HEK293 (cell line): Measurements from ENCODE around the gene TBC1D22A.

Experiments used
- CTCF ChIA-PET: fragments of 350-600 bp; formaldehyde crosslinking; extraction: SDS; loops from one replicate; lab custom pipeline; 2021; ENCODE audit warnings: antibody characterized with exemption; lab: Yijun Ruan, JAX
- POLR2A ChIA-PET: fragments of 300-600 bp; formaldehyde crosslinking; extraction: SDS; loops from one replicate; lab custom pipeline; 2020; ENCODE audit warnings: antibody characterized with exemption, inconsistent platforms; lab: Yijun Ruan, JAX
- H3K27ac ChIP-seq: fragments of 200-500 bp; sonication (Bioruptor generic); 2 replicates; pipeline ENCODE4 v1.5.1; 2014; ENCODE audit warnings: low read depth, low read length, control low read depth, inconsistent platforms; ENCODE audit errors: extremely low read depth
- H3K36me3 ChIP-seq, 2 experiments: fragments of 200-500 bp in 1 of 2; sonication (Bioruptor generic) in 1 of 2; 1 replicate in 1 of 2; 2 replicates in 1 of 2; pipeline ENCODE4 v1.5.1; 2014 to 2017; ENCODE audit warnings: inconsistent platforms in 2 of 2, low read length in 2 of 2; ENCODE audit not compliant: control insufficient read depth in 2 of 2, insufficient read depth in 1 of 2
- H3K4me1 ChIP-seq: fragments of 200-500 bp; sonication (Bioruptor generic); 2 replicates; pipeline ENCODE4 v1.5.1; 2014; ENCODE audit warnings: mild to moderate bottlenecking, low read length, inconsistent platforms; ENCODE audit not compliant: control insufficient read depth, insufficient read depth
- H3K4me3 ChIP-seq: 2 replicates; pipeline ENCODE4 v1.5.1; 2011; ENCODE audit warnings: low read depth, mild to moderate bottlenecking, control low read depth, low read length, moderate library complexity
- H3K9me3 ChIP-seq: fragments of 200-500 bp; sonication (Bioruptor generic); 2 replicates; pipeline ENCODE4 v1.5.1; 2014; ENCODE audit warnings: low read depth, low read length, inconsistent platforms; ENCODE audit not compliant: control insufficient read depth, insufficient read depth
- GLIS1 ChIP-seq: fragments of 450-650 bp; formaldehyde crosslinking; IDR thresholded peaks from 2 replicates; pipeline ENCODE4 v1.5.1; 2016; ENCODE audit warnings: missing biosample characterization, missing genetic modification characterization
- GLIS2 ChIP-seq: fragments of 450-650 bp; formaldehyde crosslinking; IDR thresholded peaks from 2 replicates; pipeline ENCODE4 v1.5.1; 2016; ENCODE audit warnings: missing biosample characterization, missing genetic modification characterization
- HOXA7 ChIP-seq: sonication (generic); formaldehyde crosslinking; IDR thresholded peaks from 2 replicates; pipeline ENCODE4 v1.8.1; 2022; ENCODE audit warnings: missing genetic modification reagents, borderline replicate concordance
- OSR2 ChIP-seq: fragments of 450-650 bp; formaldehyde crosslinking; IDR thresholded peaks from 2 replicates; pipeline ENCODE4 v1.5.1; 2016; ENCODE audit warnings: missing biosample characterization, missing genetic modification characterization
- PRDM1 ChIP-seq: fragments of 450-650 bp; formaldehyde crosslinking; IDR thresholded peaks from 2 replicates; pipeline ENCODE4; 2016; ENCODE audit warnings: missing biosample characterization, missing genetic modification characterization
- WT1 ChIP-seq: fragments of 450-650 bp; formaldehyde crosslinking; IDR thresholded peaks from 2 replicates; pipeline ENCODE4 v1.5.1; 2016; ENCODE audit warnings: missing biosample characterization, missing genetic modification characterization
- YY1 ChIP-seq: fragments of 450-650 bp; formaldehyde crosslinking; IDR thresholded peaks from 2 replicates; pipeline ENCODE4 v1.5.1; 2018; ENCODE audit warnings: missing biosample characterization, missing genetic modification characterization
- ZNF140 ChIP-seq: fragments of 450-650 bp; formaldehyde crosslinking; IDR thresholded peaks from 2 replicates; pipeline ENCODE4 v1.5.1; 2016; ENCODE audit warnings: missing biosample characterization, missing genetic modification characterization
- ZNF391 ChIP-seq: fragments of 450-650 bp; formaldehyde crosslinking; IDR thresholded peaks from 2 replicates; pipeline ENCODE4 v1.5.1; 2016; ENCODE audit warnings: low read depth, missing biosample characterization, missing genetic modification characterization, borderline replicate concordance
- ZNF510 ChIP-seq: fragments of 450-650 bp; formaldehyde crosslinking; IDR thresholded peaks from 2 replicates; pipeline ENCODE4 v1.5.1; 2018; ENCODE audit warnings: mild to moderate bottlenecking, missing genetic modification characterization, missing biosample characterization; ENCODE audit not compliant: insufficient replicate concordance
- ZNF529 ChIP-seq: fragments of 450-650 bp; formaldehyde crosslinking; IDR thresholded peaks from 2 replicates; pipeline ENCODE4 v1.5.1; 2017; ENCODE audit warnings: missing genetic modification characterization, missing biosample characterization; ENCODE audit not compliant: insufficient replicate concordance
- ZNF585B ChIP-seq: fragments of 450-650 bp; formaldehyde crosslinking; IDR thresholded peaks from 2 replicates; pipeline ENCODE4 v1.5.1; 2016; ENCODE audit warnings: missing biosample characterization, missing genetic modification characterization
- ZNF654 ChIP-seq: fragments of 450-650 bp; formaldehyde crosslinking; IDR thresholded peaks from 2 replicates; pipeline ENCODE4 v1.5.1; 2016; ENCODE audit warnings: low read depth, missing biosample characterization, missing genetic modification characterization
- ZNF658 ChIP-seq: fragments of 450-650 bp; formaldehyde crosslinking; IDR thresholded peaks from 2 replicates; pipeline ENCODE4; 2016; ENCODE audit warnings: missing biosample characterization, missing genetic modification characterization
- ZNF747 ChIP-seq: fragments of 450-650 bp; formaldehyde crosslinking; IDR thresholded peaks from 2 replicates; pipeline ENCODE4 v1.5.1; 2016; ENCODE audit warnings: missing biosample characterization, missing genetic modification characterization
- ZNF830 ChIP-seq: fragments of 450-650 bp; IDR thresholded peaks from 2 replicates; pipeline ENCODE4 v1.5.0; 2018; ENCODE audit warnings: missing biosample characterization, missing genetic modification characterization, low read depth, mild to moderate bottlenecking, moderate library complexity
- TF ChIP-seq, protein P1 (sequence below): fragments of 450-650 bp; formaldehyde crosslinking; conservative IDR thresholded peaks from 2 replicates; pipeline ENCODE4 v1.5.1; 2016; ENCODE audit warnings: low read depth, missing biosample characterization, missing genetic modification characterization
- TF ChIP-seq, protein P2 (sequence below): fragments of 450-650 bp; formaldehyde crosslinking; IDR thresholded peaks from 2 replicates; pipeline ENCODE4 v1.5.1; 2016; ENCODE audit warnings: missing biosample characterization, missing genetic modification characterization
- TF ChIP-seq, protein P3 (sequence below): sonication (generic); formaldehyde crosslinking; IDR thresholded peaks from 2 replicates; pipeline ENCODE4 v1.8.1; 2022; ENCODE audit warnings: mild to moderate bottlenecking, moderate library complexity, missing genetic modification reagents
- TF ChIP-seq, protein P4 (sequence below): fragments of 450-650 bp; formaldehyde crosslinking; IDR thresholded peaks from 2 replicates; pipeline ENCODE4 v1.5.1; 2017; ENCODE audit warnings: missing biosample characterization, mild to moderate bottlenecking, missing genetic modification characterization, moderate library complexity
- TF ChIP-seq, protein P5 (sequence below): fragments of 450-650 bp; formaldehyde crosslinking; IDR thresholded peaks from 2 replicates; pipeline ENCODE4 v1.5.0; 2017; ENCODE audit warnings: missing biosample characterization, missing genetic modification characterization, borderline replicate concordance

TBC1D22A gene

DNA sequence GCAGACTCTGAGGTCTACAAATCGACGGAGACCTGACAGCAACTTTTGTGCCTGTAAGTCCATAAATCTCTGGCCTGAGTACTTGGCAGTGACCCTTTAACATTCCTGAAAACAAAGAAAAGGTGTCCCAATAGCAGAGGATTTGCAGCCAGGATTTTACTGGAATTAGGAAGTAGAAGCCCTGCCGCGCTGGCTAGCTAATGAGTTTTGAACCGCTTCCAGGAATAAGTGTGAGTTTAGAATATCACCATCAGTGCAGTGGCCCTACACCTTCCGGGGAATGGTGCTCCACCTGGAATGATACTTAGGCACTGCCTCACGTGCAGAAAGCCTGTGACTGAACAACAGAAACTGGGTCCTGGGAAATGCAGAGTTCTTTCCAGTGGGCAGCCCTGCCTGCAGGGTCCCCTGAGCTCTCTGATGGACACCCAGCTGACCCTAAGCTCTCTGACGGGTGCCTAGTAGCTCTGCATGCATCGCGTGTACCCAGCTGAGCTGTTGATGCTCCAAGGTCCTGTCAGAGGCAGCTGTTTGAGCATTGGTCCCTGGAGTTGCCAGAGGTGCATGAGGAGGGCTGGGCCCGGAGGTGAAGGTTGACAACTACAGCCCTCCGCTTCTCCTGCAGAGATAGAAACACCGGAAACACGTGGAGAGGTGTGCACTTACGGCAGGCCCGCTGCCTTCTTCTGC lies 380.9 kb downstream of the TBC1D22A start (continued):
- TF ChIP-seq, protein P1, sequence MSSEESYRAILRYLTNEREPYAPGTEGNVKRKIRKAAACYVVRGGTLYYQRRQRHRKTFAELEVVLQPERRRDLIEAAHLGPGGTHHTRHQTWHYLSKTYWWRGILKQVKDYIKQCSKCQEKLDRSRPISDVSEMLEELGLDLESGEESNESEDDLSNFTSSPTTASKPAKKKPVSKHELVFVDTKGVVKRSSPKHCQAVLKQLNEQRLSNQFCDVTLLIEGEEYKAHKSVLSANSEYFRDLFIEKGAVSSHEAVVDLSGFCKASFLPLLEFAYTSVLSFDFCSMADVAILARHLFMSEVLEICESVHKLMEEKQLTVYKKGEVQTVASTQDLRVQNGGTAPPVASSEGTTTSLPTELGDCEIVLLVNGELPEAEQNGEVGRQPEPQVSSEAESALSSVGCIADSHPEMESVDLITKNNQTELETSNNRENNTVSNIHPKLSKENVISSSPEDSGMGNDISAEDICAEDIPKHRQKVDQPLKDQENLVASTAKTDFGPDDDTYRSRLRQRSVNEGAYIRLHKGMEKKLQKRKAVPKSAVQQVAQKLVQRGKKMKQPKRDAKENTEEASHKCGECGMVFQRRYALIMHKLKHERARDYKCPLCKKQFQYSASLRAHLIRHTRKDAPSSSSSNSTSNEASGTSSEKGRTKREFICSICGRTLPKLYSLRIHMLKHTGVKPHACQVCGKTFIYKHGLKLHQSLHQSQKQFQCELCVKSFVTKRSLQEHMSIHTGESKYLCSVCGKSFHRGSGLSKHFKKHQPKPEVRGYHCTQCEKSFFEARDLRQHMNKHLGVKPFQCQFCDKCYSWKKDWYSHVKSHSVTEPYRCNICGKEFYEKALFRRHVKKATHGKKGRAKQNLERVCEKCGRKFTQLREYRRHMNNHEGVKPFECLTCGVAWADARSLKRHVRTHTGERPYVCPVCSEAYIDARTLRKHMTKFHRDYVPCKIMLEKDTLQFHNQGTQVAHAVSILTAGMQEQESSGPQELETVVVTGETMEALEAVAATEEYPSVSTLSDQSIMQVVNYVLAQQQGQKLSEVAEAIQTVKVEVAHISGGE (tag by site-specific recombination) = no peak
- TF ChIP-seq OSR2 (tag by site-specific recombination) (no peak), ZNF140 (tag by site-specific recombination) (no peak), ZNF830 (tag by site-specific recombination) (no peak), ZNF510 (tag by site-specific recombination) (no peak)
- TF ChIP-seq, protein P2, sequence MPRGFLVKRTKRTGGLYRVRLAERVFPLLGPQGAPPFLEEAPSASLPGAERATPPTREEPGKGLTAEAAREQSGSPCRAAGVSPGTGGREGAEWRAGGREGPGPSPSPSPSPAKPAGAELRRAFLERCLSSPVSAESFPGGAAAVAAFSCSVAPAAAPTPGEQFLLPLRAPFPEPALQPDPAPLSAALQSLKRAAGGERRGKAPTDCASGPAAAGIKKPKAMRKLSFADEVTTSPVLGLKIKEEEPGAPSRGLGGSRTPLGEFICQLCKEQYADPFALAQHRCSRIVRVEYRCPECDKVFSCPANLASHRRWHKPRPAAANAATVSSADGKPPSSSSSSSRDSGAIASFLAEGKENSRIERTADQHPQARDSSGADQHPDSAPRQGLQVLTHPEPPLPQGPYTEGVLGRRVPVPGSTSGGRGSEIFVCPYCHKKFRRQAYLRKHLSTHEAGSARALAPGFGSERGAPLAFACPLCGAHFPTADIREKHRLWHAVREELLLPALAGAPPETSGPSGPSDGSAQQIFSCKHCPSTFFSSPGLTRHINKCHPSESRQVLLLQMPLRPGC (tag by site-specific recombination) = no peak

DNA sequence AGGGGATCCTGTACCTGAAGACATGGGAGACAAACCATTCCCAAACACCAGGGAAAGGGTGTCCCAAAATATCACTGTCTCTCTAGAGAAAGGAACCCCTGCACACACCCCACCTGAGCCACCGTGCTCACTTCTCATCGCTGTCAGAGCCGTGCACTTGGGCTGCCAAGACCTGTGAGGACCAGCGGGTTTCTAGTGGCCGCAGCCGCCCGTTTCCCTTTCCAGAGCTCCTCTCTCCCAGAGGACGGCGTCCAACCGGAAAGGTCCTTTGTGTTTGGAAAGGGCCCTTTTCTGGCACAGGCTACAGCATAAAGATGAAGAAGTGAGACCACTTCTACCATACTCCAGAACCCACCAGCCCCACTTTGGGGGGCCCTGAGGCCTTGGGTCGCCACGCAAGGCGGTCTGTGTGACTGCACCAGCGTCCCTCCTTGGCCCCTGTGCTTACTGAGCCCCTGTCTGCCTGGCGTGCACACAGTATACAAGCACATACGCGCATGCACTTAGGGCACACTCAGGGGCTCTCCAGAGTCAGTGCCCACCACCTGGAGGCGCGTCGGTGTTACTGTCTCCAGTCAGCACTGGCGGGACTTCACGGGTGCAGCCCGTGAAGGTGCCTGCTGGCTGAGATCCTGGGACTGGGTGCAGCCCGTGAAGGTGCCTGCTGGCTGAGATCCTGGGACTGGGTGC lies 381.8 kb downstream of the TBC1D22A start:
- no peaks in the 10 kb centered on the region for H3K4me1 ChIP-seq
- TF ChIP-seq, protein P3, sequence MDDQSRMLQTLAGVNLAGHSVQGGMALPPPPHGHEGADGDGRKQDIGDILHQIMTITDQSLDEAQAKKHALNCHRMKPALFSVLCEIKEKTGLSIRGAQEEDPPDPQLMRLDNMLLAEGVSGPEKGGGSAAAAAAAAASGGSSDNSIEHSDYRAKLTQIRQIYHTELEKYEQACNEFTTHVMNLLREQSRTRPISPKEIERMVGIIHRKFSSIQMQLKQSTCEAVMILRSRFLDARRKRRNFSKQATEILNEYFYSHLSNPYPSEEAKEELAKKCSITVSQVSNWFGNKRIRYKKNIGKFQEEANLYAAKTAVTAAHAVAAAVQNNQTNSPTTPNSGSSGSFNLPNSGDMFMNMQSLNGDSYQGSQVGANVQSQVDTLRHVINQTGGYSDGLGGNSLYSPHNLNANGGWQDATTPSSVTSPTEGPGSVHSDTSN (CRISPR knock-in tag) = no peak
- no peak for TF ChIP-seq ZNF747 (tag by site-specific recombination)
- TF ChIP-seq, protein P4, sequence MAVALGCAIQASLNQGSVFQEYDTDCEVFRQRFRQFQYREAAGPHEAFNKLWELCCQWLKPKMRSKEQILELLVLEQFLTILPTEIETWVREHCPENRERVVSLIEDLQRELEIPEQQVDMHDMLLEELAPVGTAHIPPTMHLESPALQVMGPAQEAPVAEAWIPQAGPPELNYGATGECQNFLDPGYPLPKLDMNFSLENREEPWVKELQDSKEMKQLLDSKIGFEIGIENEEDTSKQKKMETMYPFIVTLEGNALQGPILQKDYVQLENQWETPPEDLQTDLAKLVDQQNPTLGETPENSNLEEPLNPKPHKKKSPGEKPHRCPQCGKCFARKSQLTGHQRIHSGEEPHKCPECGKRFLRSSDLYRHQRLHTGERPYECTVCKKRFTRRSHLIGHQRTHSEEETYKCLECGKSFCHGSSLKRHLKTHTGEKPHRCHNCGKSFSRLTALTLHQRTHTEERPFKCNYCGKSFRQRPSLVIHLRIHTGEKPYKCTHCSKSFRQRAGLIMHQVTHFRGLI (tag by site-specific recombination) = no peak
- TF ChIP-seq ZNF658 (tag by site-specific recombination) = no peak
- no peak for TF ChIP-seq YY1 (tag by site-specific recombination)
- no peak overlapping the region for H3K27ac ChIP-seq
- CTCF ChIA-PET = no interaction called here
- H3K4me3 ChIP-seq = no peak overlapping the region
- no peaks in the 10 kb centered on the region for H3K36me3 ChIP-seq
- POLR2A ChIA-PET = no interaction called here
- no peaks in the 10 kb centered on the region for H3K9me3 ChIP-seq

DNA sequence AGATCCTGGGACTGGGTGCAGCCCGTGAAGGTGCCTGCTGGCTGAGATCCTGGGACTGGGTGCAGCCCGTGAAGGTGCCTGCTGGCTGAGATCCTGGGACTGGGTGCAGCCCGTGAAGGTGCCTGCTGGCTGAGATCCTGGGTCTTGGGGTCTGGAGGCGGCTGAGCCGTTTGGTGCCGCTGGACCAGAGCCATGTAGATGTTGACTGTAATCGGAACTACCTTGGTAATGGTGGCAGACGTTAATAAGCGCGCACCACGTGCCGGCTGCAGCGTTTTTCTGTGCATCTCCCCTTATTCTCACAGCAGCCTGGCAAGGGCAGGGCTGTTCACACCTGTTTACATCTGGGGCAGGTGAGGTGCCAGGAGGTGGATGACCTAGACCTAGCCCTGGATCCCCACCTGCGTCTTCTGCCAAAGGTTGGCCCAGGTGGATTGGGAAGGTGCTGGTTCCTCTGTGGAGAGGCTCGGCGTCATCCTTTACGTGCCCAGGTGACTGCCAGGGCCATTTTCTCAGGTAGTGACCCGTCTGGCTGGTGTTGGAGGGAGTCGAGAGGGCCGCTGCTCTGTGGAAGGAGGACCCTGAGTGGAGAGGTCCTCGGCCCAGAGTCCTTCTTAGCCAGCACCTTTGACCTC lies 382.5 kb downstream of the TBC1D22A start:
- ChIA-PET POLR2A (no interaction called here), CTCF (no interaction called here)
- no peak overlapping the region for H3K27ac ChIP-seq
- H3K4me1 ChIP-seq = no peaks in the 10 kb centered on the region
- no peaks in the 10 kb centered on the region for H3K36me3 ChIP-seq
- no peaks in the 10 kb centered on the region for H3K9me3 ChIP-seq
- no peak overlapping the region for H3K4me3 ChIP-seq
- TF ChIP-seq ZNF391 (tag by site-specific recombination) = no peak
- TF ChIP-seq HOXA7 (CRISPR knock-in tag) = no peak
- TF ChIP-seq, protein P5, sequence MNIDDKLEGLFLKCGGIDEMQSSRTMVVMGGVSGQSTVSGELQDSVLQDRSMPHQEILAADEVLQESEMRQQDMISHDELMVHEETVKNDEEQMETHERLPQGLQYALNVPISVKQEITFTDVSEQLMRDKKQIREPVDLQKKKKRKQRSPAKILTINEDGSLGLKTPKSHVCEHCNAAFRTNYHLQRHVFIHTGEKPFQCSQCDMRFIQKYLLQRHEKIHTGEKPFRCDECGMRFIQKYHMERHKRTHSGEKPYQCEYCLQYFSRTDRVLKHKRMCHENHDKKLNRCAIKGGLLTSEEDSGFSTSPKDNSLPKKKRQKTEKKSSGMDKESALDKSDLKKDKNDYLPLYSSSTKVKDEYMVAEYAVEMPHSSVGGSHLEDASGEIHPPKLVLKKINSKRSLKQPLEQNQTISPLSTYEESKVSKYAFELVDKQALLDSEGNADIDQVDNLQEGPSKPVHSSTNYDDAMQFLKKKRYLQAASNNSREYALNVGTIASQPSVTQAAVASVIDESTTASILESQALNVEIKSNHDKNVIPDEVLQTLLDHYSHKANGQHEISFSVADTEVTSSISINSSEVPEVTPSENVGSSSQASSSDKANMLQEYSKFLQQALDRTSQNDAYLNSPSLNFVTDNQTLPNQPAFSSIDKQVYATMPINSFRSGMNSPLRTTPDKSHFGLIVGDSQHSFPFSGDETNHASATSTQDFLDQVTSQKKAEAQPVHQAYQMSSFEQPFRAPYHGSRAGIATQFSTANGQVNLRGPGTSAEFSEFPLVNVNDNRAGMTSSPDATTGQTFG (tag by site-specific recombination) = no peak
- no peak for TF ChIP-seq ZNF654 (tag by site-specific recombination)
- TF ChIP-seq OSR2 (tag by site-specific recombination) = no peak
- no peak for TF ChIP-seq WT1 (tag by site-specific recombination)
- no peak for TF ChIP-seq PRDM1 (tag by site-specific recombination)
- TF ChIP-seq GLIS1 = no peak
- no peak for TF ChIP-seq ZNF529 (tag by site-specific recombination)
- no peak for TF ChIP-seq GLIS2 (tag by site-specific recombination)
- no peak for TF ChIP-seq ZNF585B (tag by site-specific recombination)
